Nephron progenitor cell (in vitro differentiated cells): ENCODE results near the gene CFI.
"Not testable (repeated sequence)": the region's sequence is repeated elsewhere in the genome, so short reads cannot be mapped to it uniquely, and the experiment has no call there.

Source experiments
- DNase-seq: peaks from one replicate; pipeline ENCODE4 v3.0.0; 2021
- H3K27ac Mint-ChIP-seq: 2 replicates; pipeline ENCODE4 v1.8.0; 2021; ENCODE audit warnings: mild to moderate bottlenecking, moderate library complexity, mixed read lengths
- H3K27me3 Mint-ChIP-seq: 2 replicates; pipeline ENCODE4 v1.8.0; 2021; ENCODE audit warnings: mild to moderate bottlenecking, low read depth, mixed read lengths; ENCODE audit not compliant: poor library complexity
- H3K36me3 Mint-ChIP-seq: 2 replicates; pipeline ENCODE4 v1.8.0; 2021; ENCODE audit warnings: low read depth, mixed read lengths
- H3K4me1 Mint-ChIP-seq: 2 replicates; pipeline ENCODE4 v1.8.0; 2021; ENCODE audit warnings: mixed read lengths
- H3K4me3 Mint-ChIP-seq: 2 replicates; pipeline ENCODE4 v1.8.0; 2021; ENCODE audit warnings: mild to moderate bottlenecking, moderate library complexity, mixed read lengths
- H3K9me3 Mint-ChIP-seq: 2 replicates; pipeline ENCODE4 v1.8.0; 2021; ENCODE audit warnings: mild to moderate bottlenecking, moderate library complexity, mixed read lengths
- TF ChIP-seq, protein P1 (sequence below): fragments of 200-600 bp; sonication (generic); IDR thresholded peaks from 2 replicates; pipeline ENCODE4 v1.5.0; 2021; ENCODE audit warnings: antibody characterized with exemption

CFI gene

DNA sequence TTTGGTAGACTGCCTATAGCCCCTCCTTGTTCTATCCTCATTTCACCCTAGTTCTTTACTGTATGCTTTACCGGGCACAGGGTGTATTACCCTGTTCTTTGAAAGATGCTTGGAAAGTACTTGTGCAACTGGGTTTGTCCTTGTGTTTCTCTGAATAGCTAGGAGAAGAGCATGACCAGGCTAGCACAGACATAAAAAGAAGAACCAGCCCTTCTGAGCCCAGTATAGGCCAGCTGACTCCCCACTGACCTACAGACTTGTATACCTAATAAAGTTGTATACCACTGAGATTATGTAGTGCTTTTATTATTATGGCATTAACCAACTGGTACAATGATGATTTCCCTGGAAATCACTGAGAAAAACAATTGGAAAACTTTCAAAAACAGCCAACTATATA is 15.0 kb downstream of the CFI start:
- Mint-ChIP-seq H3K27ac (no peak overlapping the region), H3K4me1 (no peaks in the 10 kb centered on the region), H3K4me3 (no peak overlapping the region), H3K9me3 (peaks cover 17% of the 10 kb centered on the region), H3K27me3 (peaks cover 19% of the 10 kb centered on the region), H3K36me3 (no peaks in the 10 kb centered on the region)
- DNase-seq: no peak
- TF ChIP-seq, protein P1, sequence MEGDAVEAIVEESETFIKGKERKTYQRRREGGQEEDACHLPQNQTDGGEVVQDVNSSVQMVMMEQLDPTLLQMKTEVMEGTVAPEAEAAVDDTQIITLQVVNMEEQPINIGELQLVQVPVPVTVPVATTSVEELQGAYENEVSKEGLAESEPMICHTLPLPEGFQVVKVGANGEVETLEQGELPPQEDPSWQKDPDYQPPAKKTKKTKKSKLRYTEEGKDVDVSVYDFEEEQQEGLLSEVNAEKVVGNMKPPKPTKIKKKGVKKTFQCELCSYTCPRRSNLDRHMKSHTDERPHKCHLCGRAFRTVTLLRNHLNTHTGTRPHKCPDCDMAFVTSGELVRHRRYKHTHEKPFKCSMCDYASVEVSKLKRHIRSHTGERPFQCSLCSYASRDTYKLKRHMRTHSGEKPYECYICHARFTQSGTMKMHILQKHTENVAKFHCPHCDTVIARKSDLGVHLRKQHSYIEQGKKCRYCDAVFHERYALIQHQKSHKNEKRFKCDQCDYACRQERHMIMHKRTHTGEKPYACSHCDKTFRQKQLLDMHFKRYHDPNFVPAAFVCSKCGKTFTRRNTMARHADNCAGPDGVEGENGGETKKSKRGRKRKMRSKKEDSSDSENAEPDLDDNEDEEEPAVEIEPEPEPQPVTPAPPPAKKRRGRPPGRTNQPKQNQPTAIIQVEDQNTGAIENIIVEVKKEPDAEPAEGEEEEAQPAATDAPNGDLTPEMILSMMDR: no peak

DNA sequence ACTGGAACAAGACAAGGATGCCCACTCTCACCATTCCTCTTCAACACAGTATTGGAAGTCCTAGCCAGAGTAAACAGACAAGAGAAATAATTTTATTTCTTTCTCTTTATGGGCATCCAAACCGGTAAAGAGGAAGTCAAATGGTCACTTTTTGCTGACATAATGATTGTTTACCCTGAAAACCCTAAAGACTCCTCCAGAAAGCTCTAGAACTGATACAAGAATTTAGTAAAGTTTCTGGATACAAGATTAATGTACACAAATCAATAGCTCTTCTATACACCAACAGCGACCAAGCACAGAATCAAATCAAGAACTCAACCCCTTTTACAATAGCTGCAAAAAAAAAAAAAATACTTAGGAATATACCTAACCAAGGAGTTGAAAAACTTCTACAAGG is 19.7 kb downstream of the CFI start:
- not testable (repeated sequence) for H3K27me3 Mint-ChIP-seq, H3K4me3 Mint-ChIP-seq, H3K27ac Mint-ChIP-seq, H3K4me1 Mint-ChIP-seq, DNase-seq, H3K36me3 Mint-ChIP-seq, H3K9me3 Mint-ChIP-seq

- Mint-ChIP-seq H3K9me3 (no peaks in the 10 kb centered on the region), H3K27ac (no peak overlapping the region), H3K4me1 (no peaks in the 10 kb centered on the region), H3K4me3 (no peak overlapping the region), H3K27me3 (peaks cover 8% of the 10 kb centered on the region), H3K36me3 (no peaks in the 10 kb centered on the region)
- DNase-seq: no peak
- TF ChIP-seq, protein P1: no peak
Measured at GRCh38 chr4:109764789-109765402, 36.9 kb downstream of the CFI start.

GRCh38 chr4:109764376-109764775 is 37.4 kb downstream of the CFI start:
- peaks cover 4% of the 10 kb centered on the region for H3K27me3 Mint-ChIP-seq
- no peak overlapping the region for H3K4me3 Mint-ChIP-seq
- H3K36me3 Mint-ChIP-seq: no peaks in the 10 kb centered on the region
- TF ChIP-seq, protein P1: no peak
- H3K9me3 Mint-ChIP-seq: no peaks in the 10 kb centered on the region
- DNase-seq: no peak
- no peaks in the 10 kb centered on the region for H3K4me1 Mint-ChIP-seq
- H3K27ac Mint-ChIP-seq: no peak overlapping the region

- Mint-ChIP-seq H3K27me3 (peaks cover 5% of the 10 kb centered on the region), H3K27ac (no peak overlapping the region), H3K4me3 (no peak overlapping the region), H3K4me1 (no peaks in the 10 kb centered on the region), H3K36me3 (no peaks in the 10 kb centered on the region), H3K9me3 (no peaks in the 10 kb centered on the region)
- DNase-seq: no peak
- TF ChIP-seq, protein P1: no peak
Measured at GRCh38 chr4:109760682-109761081, 41.1 kb downstream of the CFI start.

- no peaks in the 10 kb centered on the region for H3K4me1 Mint-ChIP-seq
- H3K9me3 Mint-ChIP-seq: no peaks in the 10 kb centered on the region
- H3K4me3 Mint-ChIP-seq: no peak overlapping the region
- no peaks in the 10 kb centered on the region for H3K36me3 Mint-ChIP-seq
- no peak overlapping the region for H3K27ac Mint-ChIP-seq
- TF ChIP-seq, protein P1: no peak
- peaks cover 7% of the 10 kb centered on the region for H3K27me3 Mint-ChIP-seq
- no peak for DNase-seq
Measured at GRCh38 chr4:109755656-109756055, 46.1 kb downstream of the CFI start.
